ENCODE results near the gene RASAL3.

DNA sequence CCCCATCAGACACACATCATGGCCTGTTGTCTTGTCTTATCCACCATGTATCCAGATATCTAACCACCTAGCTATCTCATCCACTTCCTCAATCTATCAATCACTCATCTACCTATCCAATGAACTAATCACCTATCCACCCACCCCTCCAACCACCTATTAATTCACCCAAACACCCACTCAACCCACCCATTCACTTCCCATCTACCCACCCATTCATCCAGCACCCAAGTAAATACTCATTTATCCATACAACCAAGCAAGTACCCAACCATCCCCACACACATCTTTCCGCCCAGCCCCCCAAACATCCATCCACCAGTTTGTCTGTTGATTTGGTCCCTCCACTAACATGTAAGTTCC is 13.8 kb downstream of the RASAL3 start:
- TF ChIP-seq, protein P1, sequence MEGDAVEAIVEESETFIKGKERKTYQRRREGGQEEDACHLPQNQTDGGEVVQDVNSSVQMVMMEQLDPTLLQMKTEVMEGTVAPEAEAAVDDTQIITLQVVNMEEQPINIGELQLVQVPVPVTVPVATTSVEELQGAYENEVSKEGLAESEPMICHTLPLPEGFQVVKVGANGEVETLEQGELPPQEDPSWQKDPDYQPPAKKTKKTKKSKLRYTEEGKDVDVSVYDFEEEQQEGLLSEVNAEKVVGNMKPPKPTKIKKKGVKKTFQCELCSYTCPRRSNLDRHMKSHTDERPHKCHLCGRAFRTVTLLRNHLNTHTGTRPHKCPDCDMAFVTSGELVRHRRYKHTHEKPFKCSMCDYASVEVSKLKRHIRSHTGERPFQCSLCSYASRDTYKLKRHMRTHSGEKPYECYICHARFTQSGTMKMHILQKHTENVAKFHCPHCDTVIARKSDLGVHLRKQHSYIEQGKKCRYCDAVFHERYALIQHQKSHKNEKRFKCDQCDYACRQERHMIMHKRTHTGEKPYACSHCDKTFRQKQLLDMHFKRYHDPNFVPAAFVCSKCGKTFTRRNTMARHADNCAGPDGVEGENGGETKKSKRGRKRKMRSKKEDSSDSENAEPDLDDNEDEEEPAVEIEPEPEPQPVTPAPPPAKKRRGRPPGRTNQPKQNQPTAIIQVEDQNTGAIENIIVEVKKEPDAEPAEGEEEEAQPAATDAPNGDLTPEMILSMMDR (conservative IDR thresholded peaks at IDR 0.05 in 1 of 2, IDR thresholded peaks at IDR 0.05 in 1 of 2; ENCODE audit: low read depth in 1 of 2, low read length in 2 of 2): no peak
- TF ChIP-seq EZH2 (IDR thresholded peaks at IDR 0.05; ENCODE audit: low read length, missing control alignments): no peak

Data from fibroblast of lung (primary cell).